Stimulated activated CD4-positive, alpha-beta T cell treated with anti-CD3 and anti-CD28 coated beads, TNF-alpha, amount 100 ng/mL, for 1 hour (primary cell): ENCODE data around the gene ENOX1.

Source experiments
- DNase-seq, 3 donors: peaks; one replicate each; pipeline ENCODE4 v3.0.0-alpha.2; 2020; ENCODE audit warnings: low read depth in 3 of 3, low spot score in 1 of 3

Gene ENOX1

GRCh38 chr13:43401361-43401760 lies 385.4 kb downstream of the ENOX1 start:
- no peak for DNase-seq

DNA sequence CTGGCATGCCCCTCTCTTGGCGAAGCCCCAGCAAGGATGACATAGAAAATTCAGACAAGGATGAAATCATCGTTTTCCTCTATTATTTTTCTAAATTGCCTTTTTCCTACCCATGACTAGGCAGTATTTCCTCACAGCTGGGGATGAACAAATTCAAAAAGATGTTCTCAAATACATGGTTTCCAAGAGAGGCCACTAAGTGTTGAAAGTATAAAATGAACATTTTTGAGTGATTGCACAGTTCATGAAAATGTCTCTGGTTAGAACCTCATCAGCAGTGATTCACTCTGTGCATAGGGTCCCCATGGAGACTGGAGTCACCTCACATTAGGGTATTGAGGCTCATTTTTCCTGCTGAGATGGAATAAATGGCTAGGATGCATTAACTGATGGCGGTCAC lies 389.7 kb downstream of the ENOX1 start:
- no peak for DNase-seq

GRCh38 chr13:43391036-43391435 lies 395.7 kb downstream of the ENOX1 start:
- no peak for DNase-seq

GRCh38 chr13:43390619-43391018 lies 396.2 kb downstream of the ENOX1 start:
- DNase-seq, result no peak

DNA sequence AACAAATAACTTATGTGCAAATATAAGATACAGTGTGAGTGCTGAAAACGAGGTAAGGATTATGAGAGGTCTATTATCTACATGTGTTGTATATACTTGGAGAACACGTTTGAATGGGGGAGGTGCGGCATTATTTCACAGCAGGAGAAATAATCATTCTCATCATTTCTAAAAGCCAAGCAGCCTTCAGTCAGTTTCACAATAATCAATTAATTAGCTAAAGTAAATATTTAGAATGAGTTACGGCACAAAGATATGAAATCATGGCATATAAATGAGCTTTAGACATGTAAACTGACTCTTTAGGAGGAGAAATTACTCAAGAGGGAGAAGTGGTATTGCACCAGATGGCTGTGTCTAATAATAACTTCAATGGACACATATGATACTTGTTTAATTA lies 396.8 kb downstream of the ENOX1 start:
- DNase-seq, result no peak

GRCh38 chr13:43389573-43389972 lies 397.2 kb downstream of the ENOX1 start:
- DNase-seq, result no peak

GRCh38 chr13:43388282-43389034 lies 398.3 kb downstream of the ENOX1 start:
- no peak for DNase-seq

GRCh38 chr13:43387880-43388279 lies 398.9 kb downstream of the ENOX1 start:
- DNase-seq, result no peak

- DNase-seq, result no peak
Observed at GRCh38 chr13:43383498-43384165, 403.1 kb downstream of the ENOX1 start.

DNA sequence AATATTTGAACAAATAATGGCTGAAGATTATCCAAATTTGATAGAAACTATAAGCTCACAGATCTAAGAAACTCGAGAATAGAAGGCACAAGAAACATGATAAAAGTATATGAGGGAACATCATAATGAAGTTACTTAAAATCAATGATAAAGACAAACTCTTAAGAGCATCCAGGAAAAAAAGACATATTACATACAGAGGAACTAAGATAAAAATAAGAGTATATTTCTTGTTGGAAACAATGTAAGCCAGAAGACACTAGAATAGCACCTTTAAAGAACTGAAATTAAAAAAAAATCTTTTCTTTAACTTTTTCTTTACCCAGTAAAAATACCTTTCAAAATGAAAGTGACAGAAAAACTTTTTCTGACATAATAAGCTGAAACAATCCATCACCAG lies 407.0 kb downstream of the ENOX1 start:
- DNase-seq, result no peak

- DNase-seq, result no peak
Observed at GRCh38 chr13:43377973-43378372, 408.8 kb downstream of the ENOX1 start.

DNA sequence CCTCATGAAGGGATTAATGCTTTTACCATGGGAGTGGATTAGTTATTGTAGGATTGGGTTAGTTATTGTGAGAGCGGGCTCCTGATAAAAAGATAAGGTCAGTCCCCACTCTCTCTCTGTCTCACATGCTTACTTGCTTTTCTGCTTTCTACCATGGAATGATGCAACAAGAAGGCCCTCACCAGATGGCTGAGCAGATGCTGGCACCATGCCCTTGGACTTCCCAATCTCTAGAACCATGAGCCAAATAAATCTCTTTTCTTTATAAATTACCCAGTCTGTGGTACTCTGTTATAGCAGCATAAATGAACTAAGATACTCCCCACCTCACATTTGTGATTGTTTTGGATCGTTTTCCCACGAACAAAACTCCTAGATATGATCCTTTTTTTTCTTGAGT lies 409.6 kb downstream of the ENOX1 start:
- DNase-seq, result no peak

DNA sequence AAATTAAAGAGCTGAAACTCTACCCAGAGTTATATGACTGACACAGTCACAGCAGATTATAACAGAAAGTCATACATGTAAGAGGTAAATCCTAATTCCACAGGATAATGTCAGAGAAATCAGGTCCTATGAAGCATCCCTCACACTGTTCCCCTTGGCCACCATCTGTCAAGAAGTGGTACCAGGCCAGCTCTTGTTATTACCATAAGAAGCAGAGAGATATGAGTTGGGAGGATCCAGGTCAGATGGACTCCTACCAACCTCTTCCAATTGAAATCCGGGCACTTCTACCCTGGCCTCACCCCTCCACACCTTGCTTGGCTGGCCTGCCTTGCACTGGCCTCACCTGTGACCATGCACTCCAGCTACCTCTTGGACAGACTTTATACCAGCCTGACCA lies 410.2 kb downstream of the ENOX1 start:
- no peak for DNase-seq

DNA sequence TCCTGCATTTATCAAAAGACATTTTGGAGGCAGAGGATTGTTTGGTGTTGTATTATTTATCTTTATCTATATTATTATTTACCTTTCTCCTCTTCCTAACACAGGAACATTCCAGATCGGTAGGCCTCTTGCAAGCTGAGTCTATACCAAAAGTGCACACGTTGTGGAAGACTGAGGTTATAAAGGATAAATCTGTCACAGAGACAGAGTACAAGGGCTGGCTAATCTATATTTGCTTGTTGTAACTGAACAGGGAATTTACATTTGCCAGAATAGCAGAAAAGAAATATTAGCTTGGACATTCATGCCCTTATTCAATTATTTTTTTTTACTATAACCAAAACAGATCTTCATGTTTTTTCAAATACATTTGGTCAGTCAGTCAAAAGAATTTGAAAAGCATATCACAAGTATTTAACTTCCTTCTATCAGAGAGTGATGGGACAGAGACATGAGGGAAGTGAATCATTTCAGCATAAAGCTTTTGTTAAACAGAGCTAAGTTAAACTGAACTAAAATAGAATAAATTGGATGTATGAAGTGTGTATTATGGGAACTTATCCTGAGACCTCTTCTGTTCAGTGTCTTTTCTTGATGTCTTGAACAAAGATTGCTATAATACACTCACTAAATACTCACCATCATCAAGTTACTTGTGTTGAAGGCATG lies 410.8 kb downstream of the ENOX1 start:
- no peak for DNase-seq

DNA sequence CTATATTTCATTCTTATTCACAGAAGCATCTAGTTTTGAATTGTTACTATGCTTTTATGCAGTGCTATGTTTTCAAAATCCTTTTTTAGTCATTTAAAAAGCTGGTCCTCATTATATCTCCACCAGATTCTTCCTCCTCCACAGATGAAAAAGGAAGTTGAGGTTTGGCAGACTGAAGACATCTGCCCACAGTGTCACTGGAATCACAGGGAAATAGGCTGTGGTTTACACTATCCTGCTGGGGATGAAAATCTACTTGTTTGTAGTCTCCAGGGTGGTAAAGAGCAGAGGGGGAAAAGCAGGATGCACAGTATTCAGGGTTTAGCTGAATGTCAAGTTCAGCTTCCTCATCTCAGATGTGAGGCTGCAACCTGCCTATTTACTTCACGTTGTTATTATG lies 412.2 kb downstream of the ENOX1 start:
- DNase-seq, result no peak

DNA sequence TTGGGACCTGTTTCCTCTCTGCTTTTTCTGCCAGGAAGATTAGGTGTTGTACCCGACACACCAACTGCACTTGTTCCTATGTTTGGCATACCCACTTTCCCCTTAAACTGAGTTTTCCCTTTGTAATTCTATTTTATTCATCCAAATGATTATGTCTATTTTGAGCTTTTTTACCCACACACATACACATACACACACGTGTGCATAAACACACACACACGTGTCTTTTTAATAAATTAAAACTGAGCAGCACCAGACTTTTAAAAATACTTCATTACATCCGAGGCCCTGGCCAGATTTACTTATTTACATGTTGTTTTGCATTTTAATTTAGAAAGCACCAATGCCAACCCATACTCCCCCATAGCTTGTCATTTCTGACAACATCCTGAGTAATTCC lies 413.4 kb downstream of the ENOX1 start:
- DNase-seq, result no peak

DNA sequence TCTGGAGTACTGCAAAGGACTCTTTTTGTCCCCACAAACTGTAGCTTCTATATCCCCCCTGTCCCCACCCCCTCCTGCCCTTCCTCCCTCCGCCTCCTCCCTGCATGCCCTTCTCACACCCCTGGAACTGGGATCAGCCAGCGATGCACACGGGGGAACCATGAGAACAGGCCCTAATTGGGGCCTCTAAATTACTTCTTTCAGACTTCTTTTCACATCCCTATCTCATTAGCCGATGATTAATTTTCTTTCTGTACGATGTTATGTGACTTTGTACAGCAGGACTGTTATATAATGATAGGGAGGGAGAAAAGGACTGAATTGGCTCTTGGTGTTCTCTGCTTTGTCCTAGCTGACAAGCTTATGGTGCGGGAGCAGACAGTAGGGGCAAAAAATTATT lies 415.9 kb downstream of the ENOX1 start:
- DNase-seq, result no peak

DNA sequence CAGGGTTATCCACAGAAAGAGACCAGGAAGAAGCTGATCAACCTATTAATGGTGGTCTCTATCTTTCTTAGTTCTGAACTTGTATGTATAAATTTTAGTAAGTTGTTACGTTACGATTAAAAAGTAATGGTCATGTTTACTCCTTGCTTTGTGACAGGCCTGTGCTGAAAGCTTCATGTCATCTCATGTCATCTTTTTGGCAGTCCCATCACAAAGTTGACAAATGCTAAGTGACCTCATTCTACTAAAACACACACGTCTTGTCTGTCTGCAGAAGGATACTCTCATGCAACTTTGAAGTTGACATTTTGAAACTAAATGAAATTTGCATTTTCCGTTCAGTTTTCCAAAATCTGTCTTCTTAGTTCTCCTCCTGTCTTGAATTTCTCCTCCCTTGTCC lies 417.5 kb downstream of the ENOX1 start:
- no peak for DNase-seq

GRCh38 chr13:43368003-43368402 lies 418.8 kb downstream of the ENOX1 start:
- DNase-seq, result no peak

GRCh38 chr13:43365039-43365344 lies 421.8 kb downstream of the ENOX1 start:
- no peak for DNase-seq

DNA sequence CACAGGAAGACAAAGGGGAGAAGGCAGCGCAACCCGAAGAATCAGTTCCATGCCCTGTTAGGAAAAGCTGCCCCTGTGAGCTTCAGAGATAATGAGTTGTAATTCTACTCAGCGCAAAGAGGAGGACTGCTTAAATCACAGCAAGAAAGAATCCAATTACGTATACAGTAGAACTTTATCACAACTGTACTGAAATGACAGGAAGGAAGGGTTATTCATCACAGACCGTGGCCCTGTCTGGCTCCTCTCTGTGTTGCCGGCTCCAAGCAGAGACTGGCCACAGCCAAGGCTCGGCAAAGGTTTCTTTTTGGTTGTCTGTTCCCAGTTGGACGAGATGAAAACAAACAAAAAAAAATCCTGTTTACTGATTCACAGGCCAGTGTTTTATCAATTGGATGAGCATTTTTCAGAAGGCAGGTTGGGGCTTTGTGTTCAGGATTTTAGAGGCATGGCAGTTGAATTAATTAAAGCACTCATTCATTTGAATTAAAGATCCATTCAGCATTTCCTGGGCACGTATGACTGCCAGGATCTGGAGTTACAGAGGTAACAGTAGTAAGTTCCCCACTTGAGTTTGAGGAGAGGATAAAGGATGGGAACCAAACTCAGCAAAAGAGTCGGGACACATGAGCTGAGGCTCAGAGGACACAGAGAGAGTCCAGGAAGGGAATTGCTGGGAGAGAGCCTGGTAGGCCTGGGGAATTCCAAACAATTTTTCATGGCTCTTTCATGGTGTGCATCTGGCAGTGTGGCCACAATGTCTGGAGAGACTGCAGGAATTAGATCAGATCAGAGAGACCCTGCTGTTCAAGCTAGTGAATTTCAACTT lies 422.3 kb downstream of the ENOX1 start:
- DNase-seq, result no peak
